IMR-90 (cell line): ENCODE results near the gene PARD3. TPM values are rescaled to one million over a fixed set of nuclear protein-coding genes. Genes with fewer than 3 reads are reported as not detected.

Experiments
- ATAC-seq: fragments of 200-7000 bp; cut with Tn5 transposase; 2 replicates; pipeline ENCODE4 v1.9.1; 2020; ENCODE audit warnings: low read depth, mild to moderate bottlenecking, moderate library complexity
- BruUV-seq: library from RNA; stranded (reverse); fragments of 400-500 nt; replicated peaks from 2 replicates; lab custom pipeline; 2021; lab: Mats Ljungman, UMichigan
- CTCF ChIA-PET: fragments of 300-600 bp; formaldehyde crosslinking; extraction: SDS; loops from one replicate; lab custom pipeline; 2021; ENCODE audit warnings: antibody characterized with exemption; lab: Yijun Ruan, JAX
- POLR2A ChIA-PET: fragments of 300-600 bp; sonication (Branson Sonifier 250); formaldehyde crosslinking; loops from one replicate; lab custom pipeline; 2022; ENCODE audit warnings: antibody characterized with exemption; ENCODE audit not compliant: unreplicated experiment; lab: Charles Lee
- DNase-seq: peaks from one replicate; pipeline ENCODE4 v3.0.0; 2013
- H2AFZ ChIP-seq: replicated peaks from 2 replicates; pipeline ENCODE3; 2013; ENCODE audit warnings: low read length, mild to moderate bottlenecking; ENCODE audit not compliant: poor library complexity
- H2AK5ac ChIP-seq: 2 replicates; pipeline ENCODE4 v1.6.1; 2013; ENCODE audit warnings: low read depth, low read length, inconsistent platforms
- H2AK9ac ChIP-seq: replicated peaks from 2 replicates; pipeline ENCODE3; 2013; ENCODE audit warnings: mild to moderate bottlenecking, low read depth, low read length, moderate library complexity; ENCODE audit not compliant: poor library complexity
- H2BK120ac ChIP-seq: 2 replicates; pipeline ENCODE4 v1.6.1; 2013; ENCODE audit warnings: low read depth, low read length, inconsistent platforms
- H2BK15ac ChIP-seq: 3 replicates; pipeline ENCODE4 v1.6.1; 2013; ENCODE audit warnings: low read depth, low read length, inconsistent platforms
- H2BK20ac ChIP-seq: 2 replicates; pipeline ENCODE4 v1.6.1; 2013; ENCODE audit warnings: low read depth, mild to moderate bottlenecking, inconsistent platforms, low read length, moderate library complexity
- H2BK5ac ChIP-seq: 2 replicates; pipeline ENCODE4 v1.6.1; 2013; ENCODE audit warnings: mild to moderate bottlenecking, low read depth, low read length, inconsistent platforms; ENCODE audit not compliant: poor library complexity, severe bottlenecking
- H3K14ac ChIP-seq: replicated peaks from 2 replicates; pipeline ENCODE4 v1.6.1; 2013; ENCODE audit warnings: low read depth, low read length, inconsistent platforms
- H3K18ac ChIP-seq: 2 replicates; pipeline ENCODE4 v1.6.1; 2013; ENCODE audit warnings: low read depth, low read length, control low read depth
- H3K23ac ChIP-seq: 2 replicates; pipeline ENCODE4 v1.6.1; 2013; ENCODE audit warnings: low read depth, low read length, inconsistent platforms
- H3K27ac ChIP-seq: 2 replicates; pipeline ENCODE4 v1.5.1; 2013; ENCODE audit warnings: mild to moderate bottlenecking, control low read depth, low read length; ENCODE audit not compliant: insufficient read depth
- H3K27me3 ChIP-seq: 2 replicates; pipeline ENCODE4 v1.6.1; 2013; ENCODE audit warnings: low read length; ENCODE audit not compliant: control insufficient read depth, insufficient read depth
- H3K36me3 ChIP-seq: 2 replicates; pipeline ENCODE4 v1.6.1; 2013; ENCODE audit warnings: low read length, mixed read lengths; ENCODE audit not compliant: control insufficient read depth, insufficient read depth
- H3K4ac ChIP-seq: 2 replicates; pipeline ENCODE4 v1.6.1; 2013; ENCODE audit warnings: low read depth, low read length, inconsistent platforms
- H3K4me1 ChIP-seq: 2 replicates; pipeline ENCODE4 v1.6.1; 2013; ENCODE audit warnings: low read length, mixed read lengths; ENCODE audit not compliant: control insufficient read depth, insufficient read depth
- H3K4me2 ChIP-seq: 2 replicates; pipeline ENCODE4 v1.6.1; 2013; ENCODE audit warnings: low read depth, mild to moderate bottlenecking, control low read depth, low read length, moderate library complexity
- H3K4me3 ChIP-seq: 2 replicates; pipeline ENCODE4 v1.5.1; 2013; ENCODE audit warnings: low read depth, mild to moderate bottlenecking, control low read depth, low read length, moderate library complexity; ENCODE audit not compliant: insufficient read depth
- H3K56ac ChIP-seq: 2 replicates; pipeline ENCODE4 v1.6.1; 2013; ENCODE audit warnings: low read length, inconsistent platforms; ENCODE audit not compliant: insufficient read depth; ENCODE audit errors: extremely low read depth
- H3K79me1 ChIP-seq, 2 experiments: 2 replicates each; pipeline ENCODE4 v1.6.1; 2013; ENCODE audit warnings: low read length in 2 of 2, inconsistent platforms in 1 of 2, low read depth in 1 of 2
- H3K9ac ChIP-seq: 2 replicates; pipeline ENCODE4 v1.6.1; 2013; ENCODE audit warnings: low read depth, low read length, control low read depth
- H3K9me1 ChIP-seq: 2 replicates; pipeline ENCODE4 v1.6.1; 2013; ENCODE audit warnings: low read length, inconsistent platforms; ENCODE audit not compliant: insufficient read depth
- H3K9me3 ChIP-seq: 2 replicates; pipeline ENCODE4 v1.6.1; 2013; ENCODE audit warnings: low read length; ENCODE audit not compliant: control insufficient read depth, insufficient read depth
- H4K20me1 ChIP-seq: 2 replicates; pipeline ENCODE4 v1.6.1; 2013; ENCODE audit warnings: low read length, inconsistent platforms; ENCODE audit not compliant: insufficient read depth
- H4K5ac ChIP-seq: 2 replicates; pipeline ENCODE4 v1.6.1; 2013; ENCODE audit warnings: mild to moderate bottlenecking, low read depth, low read length, control low read depth
- H4K8ac ChIP-seq, 2 experiments: 2 replicates each; pipeline ENCODE4 v1.6.1; 2013; ENCODE audit warnings: low read depth in 2 of 2, low read length in 2 of 2, control low read depth in 1 of 2, inconsistent platforms in 1 of 2
- H4K91ac ChIP-seq: 2 replicates; pipeline ENCODE4 v1.6.1; 2013; ENCODE audit warnings: low read depth, low read length, inconsistent platforms; ENCODE audit not compliant: insufficient read depth
- BHLHE40 ChIP-seq: fragments of 150-350 bp; IDR thresholded peaks from 2 replicates; pipeline ENCODE4 v1.6.1; 2016; ENCODE audit warnings: mild to moderate bottlenecking, low read depth, low read length
- CEBPB ChIP-seq: IDR thresholded peaks from 2 replicates; pipeline ENCODE4 v1.6.1; 2012; ENCODE audit warnings: low read depth, low read length, improper control_type of control experiment
- CHD1 ChIP-seq: IDR thresholded peaks from 2 replicates; pipeline ENCODE4 v1.6.1; 2012; ENCODE audit warnings: low read depth, low read length, improper control_type of control experiment
- FOS ChIP-seq: fragments of 150-350 bp; IDR thresholded peaks from 2 replicates; pipeline ENCODE4 v1.6.1; 2016; ENCODE audit warnings: low read depth, low read length
- MAFK ChIP-seq: IDR thresholded peaks from 2 replicates; pipeline ENCODE4 v1.6.1; 2012; ENCODE audit warnings: low read depth, low read length, improper control_type of control experiment
- MAZ ChIP-seq: IDR thresholded peaks from 2 replicates; pipeline ENCODE4 v1.6.1; 2012; ENCODE audit warnings: low read depth, mild to moderate bottlenecking, low read length, improper control_type of control experiment, moderate library complexity, borderline replicate concordance
- MXI1 ChIP-seq: IDR thresholded peaks from 2 replicates; pipeline ENCODE4 v1.6.1; 2012; ENCODE audit warnings: low read depth, mild to moderate bottlenecking, low read length, moderate library complexity, borderline replicate concordance
- NFE2L2 ChIP-seq: fragments of 150-350 bp; IDR thresholded peaks from 2 replicates; pipeline ENCODE4 v1.6.1; 2016; ENCODE audit warnings: low read depth, mild to moderate bottlenecking, low read length
- POLR2A ChIP-seq: IDR thresholded peaks from 2 replicates; pipeline ENCODE4 v1.6.1; 2012; ENCODE audit warnings: mild to moderate bottlenecking, low read depth, low read length
- RAD21 ChIP-seq: IDR thresholded peaks from 2 replicates; pipeline ENCODE4 v1.6.1; 2012; ENCODE audit warnings: low read length, improper control_type of control experiment
- RCOR1 ChIP-seq: IDR thresholded peaks from 2 replicates; pipeline ENCODE4 v1.6.1; 2012; ENCODE audit warnings: mild to moderate bottlenecking, low read length, improper control_type of control experiment; ENCODE audit not compliant: insufficient replicate concordance
- RFX5 ChIP-seq: IDR thresholded peaks from 2 replicates; pipeline ENCODE4 v1.8.0; 2012; ENCODE audit warnings: low read depth, mild to moderate bottlenecking, low read length, moderate library complexity
- SMC3 ChIP-seq: fragments of 150-350 bp; IDR thresholded peaks from 2 replicates; pipeline ENCODE4 v1.6.1; 2016; ENCODE audit warnings: low read depth, mild to moderate bottlenecking, antibody characterized with exemption, low read length, moderate library complexity
- WGBS, 2 experiments: methylation state at CpG; one replicate each; pipeline versions ENCODE4 v1.1.5 to v1.1.7; 2013; ENCODE audit warnings: missing lambda C conversion rate in 2 of 2; ENCODE audit not compliant: insufficient read length in 1 of 2; ENCODE audit errors: extremely low coverage in 2 of 2; 5-methylcytosine and 5-hydroxymethylcytosine counted together
- dilution Hi-C: fragments of 300-500 bp; cut with HindIII; formaldehyde crosslinking; loops from one replicate; pipeline ENCODE4 v1.14.3; 2018; ENCODE audit warnings: low sequenced_read_pairs; ENCODE audit not compliant: unreplicated experiment
- in situ Hi-C: fragments of 300-500 bp; cut with MboI; formaldehyde crosslinking; loops from 3 replicates; pipeline ENCODE4 v1.14.3; 2019; ENCODE audit warnings: low sequenced_read_pairs, inconsistent platforms, mixed read lengths
- intact Hi-C: fragments of 100-400 bp; cut with micrococcal nuclease; formaldehyde crosslinking; loops from 2 replicates; pipeline ENCODE4 v1.10.0; 2022
- polyA plus RNA-seq, 3 experiments: library from polyadenylated mRNA; depleted of rRNA; stranded (reverse); fragments of >200 nt; gene quantifications; 2 replicates each; pipeline ENCODE4 v1.2.3, GENCODE V29; 2012; ENCODE audit warnings: low replicate concordance in 1 of 3
- total RNA-seq: library from RNA; depleted of rRNA; stranded (reverse); fragments of >200 nt; gene quantifications from 2 replicates; pipeline ENCODE4 v1.2.3, GENCODE V29; 2012
- TF ChIP-seq, protein P1 (sequence below): fragments of 150-350 bp; IDR thresholded peaks from 2 replicates; pipeline ENCODE4 v1.6.1; 2016; ENCODE audit warnings: low read depth, mild to moderate bottlenecking, low read length, moderate library complexity, borderline replicate concordance
- TF ChIP-seq, protein P2 (sequence below): fragments of 150-350 bp; IDR thresholded peaks from 2 replicates; pipeline ENCODE4 v1.6.1; 2017; ENCODE audit warnings: mild to moderate bottlenecking, antibody characterized with exemption, low read length, low read depth

The PARD3 gene
- total and polyA plus RNA-seq, 2 of the 4 experiments (the other 2 are of a cell fraction): 14.6 to 37.5 TPM

DNA sequence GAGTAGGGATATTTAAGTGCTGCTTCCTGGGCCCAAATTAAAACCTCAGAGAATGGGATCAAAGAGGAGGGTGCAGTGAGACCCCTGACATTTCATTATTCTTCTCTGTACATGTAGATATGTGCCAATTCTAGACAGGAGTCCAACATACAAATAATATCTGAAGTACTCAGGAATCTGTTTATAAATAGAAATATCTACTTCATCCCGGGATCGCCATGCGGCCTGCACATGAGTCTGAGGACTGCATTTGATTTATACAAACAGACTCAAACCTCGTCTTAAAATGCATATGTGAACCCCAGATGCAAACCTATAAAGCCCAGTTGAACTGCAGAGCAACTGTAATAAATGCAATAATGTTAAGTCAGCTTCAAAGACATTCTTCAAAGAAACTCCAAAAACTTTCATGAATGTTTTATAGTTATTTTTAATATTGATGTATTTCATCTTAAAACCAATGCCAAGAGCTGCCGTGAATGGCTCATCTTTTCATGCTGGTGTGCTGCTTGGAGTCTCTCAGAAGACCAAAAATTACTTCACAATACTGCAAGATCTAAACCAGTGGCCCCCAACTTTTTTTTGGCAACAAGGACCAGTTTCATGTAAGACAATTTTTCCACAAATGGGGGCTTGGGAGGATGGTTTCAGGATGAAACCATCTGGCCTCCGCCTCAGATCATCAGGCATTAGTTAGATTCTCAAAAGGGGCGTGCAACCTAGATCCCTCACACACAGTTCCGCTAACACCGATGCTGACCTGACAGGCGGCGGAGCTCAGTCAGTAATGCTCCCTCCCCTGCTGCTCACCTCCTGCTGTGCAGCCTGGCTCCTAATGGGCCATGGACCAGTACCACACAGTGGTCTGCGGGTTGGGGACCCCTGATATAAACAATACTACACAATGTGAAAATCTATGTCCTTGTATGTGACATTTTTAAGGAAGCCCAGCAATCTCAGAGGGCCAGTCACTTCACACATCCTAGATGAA is 166.9 kb downstream of the PARD3 start:
- no peak overlapping the region for H2BK5ac ChIP-seq
- 0 out of 2 replicates have a peak, but pooled peaks cover 5% of the 10 kb centered on the region for H4K20me1 ChIP-seq
- H4K91ac ChIP-seq: no peak overlapping the region
- no peak overlapping the region for H3K56ac ChIP-seq
- DNase-seq (no peak), ATAC-seq (no peak)
- H3K9ac ChIP-seq: no peak overlapping the region
- no peak overlapping the region for H2AFZ ChIP-seq
- no TSS peak for BruUV-seq
- H3K4me2 ChIP-seq: no peak overlapping the region
- H3K18ac ChIP-seq: no peak overlapping the region
- in situ Hi-C loops (loop anchor here (25.0 kb wide), 1 partner anchor 861 kb away; no protein-coding TSS in a partner anchor), intact Hi-C loops (no loop called here), dilution Hi-C loops (no loop called here)
- ChIA-PET POLR2A (no interaction called here), CTCF (interaction anchor here (0.6 to 1.6 kb wide), 2 partner anchors 10 to 130 kb away, joined by 3 to 8 read pairs; no protein-coding TSS in a partner anchor)
- H3K14ac ChIP-seq: no peak overlapping the region
- no peak overlapping the region for H3K23ac ChIP-seq
- H3K27me3 ChIP-seq: no peaks in the 10 kb centered on the region
- H3K4me3 ChIP-seq: no peak overlapping the region
- no peak overlapping the region for H4K5ac ChIP-seq
- H3K9me3 ChIP-seq: no peaks in the 10 kb centered on the region
- no peak overlapping the region for H2BK120ac ChIP-seq
- H2AK9ac ChIP-seq: no peak overlapping the region
- H3K4ac ChIP-seq: no peak overlapping the region
- H3K9me1 ChIP-seq: peaks cover 9% of the 10 kb centered on the region
- H2BK20ac ChIP-seq: no peak overlapping the region
- no CpG with 5 or more reads among the region's 12 CpGs for WGBS, 2 experiments
- H3K27ac ChIP-seq: no peak overlapping the region
- H3K79me1 ChIP-seq: peaks cover 33 to 36% of the 10 kb centered on the region in 2 experiments
- H4K8ac ChIP-seq: no peak overlapping the region
- H3K4me1 ChIP-seq: no peaks in the 10 kb centered on the region; the same call in 1 of the 2 replicates
- H3K36me3 ChIP-seq: no peaks in the 10 kb centered on the region
- H2BK15ac ChIP-seq: no peak overlapping the region
- no peak overlapping the region for H2AK5ac ChIP-seq
- TF ChIP-seq CHD1 (no peak), RCOR1 (no peak), SMC3 (no peak), NFE2L2 (no peak), MXI1 (no peak), RFX5 (no peak), MAFK (no peak), MAZ (no peak), CEBPB (no peak), POLR2A (no peak), BHLHE40 (no peak), FOS (no peak), RAD21 (no peak)
- TF ChIP-seq, protein P1, sequence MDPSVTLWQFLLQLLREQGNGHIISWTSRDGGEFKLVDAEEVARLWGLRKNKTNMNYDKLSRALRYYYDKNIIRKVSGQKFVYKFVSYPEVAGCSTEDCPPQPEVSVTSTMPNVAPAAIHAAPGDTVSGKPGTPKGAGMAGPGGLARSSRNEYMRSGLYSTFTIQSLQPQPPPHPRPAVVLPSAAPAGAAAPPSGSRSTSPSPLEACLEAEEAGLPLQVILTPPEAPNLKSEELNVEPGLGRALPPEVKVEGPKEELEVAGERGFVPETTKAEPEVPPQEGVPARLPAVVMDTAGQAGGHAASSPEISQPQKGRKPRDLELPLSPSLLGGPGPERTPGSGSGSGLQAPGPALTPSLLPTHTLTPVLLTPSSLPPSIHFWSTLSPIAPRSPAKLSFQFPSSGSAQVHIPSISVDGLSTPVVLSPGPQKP: no peak
- TF ChIP-seq, protein P2, sequence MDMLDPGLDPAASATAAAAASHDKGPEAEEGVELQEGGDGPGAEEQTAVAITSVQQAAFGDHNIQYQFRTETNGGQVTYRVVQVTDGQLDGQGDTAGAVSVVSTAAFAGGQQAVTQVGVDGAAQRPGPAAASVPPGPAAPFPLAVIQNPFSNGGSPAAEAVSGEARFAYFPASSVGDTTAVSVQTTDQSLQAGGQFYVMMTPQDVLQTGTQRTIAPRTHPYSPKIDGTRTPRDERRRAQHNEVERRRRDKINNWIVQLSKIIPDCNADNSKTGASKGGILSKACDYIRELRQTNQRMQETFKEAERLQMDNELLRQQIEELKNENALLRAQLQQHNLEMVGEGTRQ: no peak
